IMR-90 (cell line): Measurements from ENCODE around the gene AGPAT3. TPM values are rescaled to one million over a fixed set of nuclear protein-coding genes. Genes with fewer than 3 reads are reported as not detected.

Experiments
- ATAC-seq: fragments of 200-7000 bp; cut with Tn5 transposase; 2 replicates; pipeline ENCODE4 v1.9.1; 2020; ENCODE audit warnings: low read depth, mild to moderate bottlenecking, moderate library complexity
- BruUV-seq: library from RNA; stranded (reverse); fragments of 400-500 nt; replicated peaks from 2 replicates; lab custom pipeline; 2021; lab: Mats Ljungman, UMichigan
- CTCF ChIA-PET: fragments of 300-600 bp; formaldehyde crosslinking; extraction: SDS; loops from one replicate; lab custom pipeline; 2021; ENCODE audit warnings: antibody characterized with exemption; lab: Yijun Ruan, JAX
- POLR2A ChIA-PET: fragments of 300-600 bp; sonication (Branson Sonifier 250); formaldehyde crosslinking; loops from one replicate; lab custom pipeline; 2022; ENCODE audit warnings: antibody characterized with exemption; ENCODE audit not compliant: unreplicated experiment; lab: Charles Lee
- DNase-seq: peaks from one replicate; pipeline ENCODE4 v3.0.0; 2013
- H2AFZ ChIP-seq: replicated peaks from 2 replicates; pipeline ENCODE3; 2013; ENCODE audit warnings: low read length, mild to moderate bottlenecking; ENCODE audit not compliant: poor library complexity
- H2AK5ac ChIP-seq: 2 replicates; pipeline ENCODE4 v1.6.1; 2013; ENCODE audit warnings: low read depth, low read length, inconsistent platforms
- H2AK9ac ChIP-seq: replicated peaks from 2 replicates; pipeline ENCODE3; 2013; ENCODE audit warnings: mild to moderate bottlenecking, low read depth, low read length, moderate library complexity; ENCODE audit not compliant: poor library complexity
- H2BK120ac ChIP-seq: 2 replicates; pipeline ENCODE4 v1.6.1; 2013; ENCODE audit warnings: low read depth, low read length, inconsistent platforms
- H2BK15ac ChIP-seq: 3 replicates; pipeline ENCODE4 v1.6.1; 2013; ENCODE audit warnings: low read depth, low read length, inconsistent platforms
- H2BK20ac ChIP-seq: 2 replicates; pipeline ENCODE4 v1.6.1; 2013; ENCODE audit warnings: low read depth, mild to moderate bottlenecking, inconsistent platforms, low read length, moderate library complexity
- H2BK5ac ChIP-seq: 2 replicates; pipeline ENCODE4 v1.6.1; 2013; ENCODE audit warnings: mild to moderate bottlenecking, low read depth, low read length, inconsistent platforms; ENCODE audit not compliant: poor library complexity, severe bottlenecking
- H3K14ac ChIP-seq: replicated peaks from 2 replicates; pipeline ENCODE4 v1.6.1; 2013; ENCODE audit warnings: low read depth, low read length, inconsistent platforms
- H3K18ac ChIP-seq: 2 replicates; pipeline ENCODE4 v1.6.1; 2013; ENCODE audit warnings: low read depth, low read length, control low read depth
- H3K23ac ChIP-seq: 2 replicates; pipeline ENCODE4 v1.6.1; 2013; ENCODE audit warnings: low read depth, low read length, inconsistent platforms
- H3K27ac ChIP-seq: 2 replicates; pipeline ENCODE4 v1.5.1; 2013; ENCODE audit warnings: mild to moderate bottlenecking, control low read depth, low read length; ENCODE audit not compliant: insufficient read depth
- H3K27me3 ChIP-seq: 2 replicates; pipeline ENCODE4 v1.6.1; 2013; ENCODE audit warnings: low read length; ENCODE audit not compliant: control insufficient read depth, insufficient read depth
- H3K36me3 ChIP-seq: 2 replicates; pipeline ENCODE4 v1.6.1; 2013; ENCODE audit warnings: low read length, mixed read lengths; ENCODE audit not compliant: control insufficient read depth, insufficient read depth
- H3K4ac ChIP-seq: 2 replicates; pipeline ENCODE4 v1.6.1; 2013; ENCODE audit warnings: low read depth, low read length, inconsistent platforms
- H3K4me1 ChIP-seq: 2 replicates; pipeline ENCODE4 v1.6.1; 2013; ENCODE audit warnings: low read length, mixed read lengths; ENCODE audit not compliant: control insufficient read depth, insufficient read depth
- H3K4me2 ChIP-seq: 2 replicates; pipeline ENCODE4 v1.6.1; 2013; ENCODE audit warnings: low read depth, mild to moderate bottlenecking, control low read depth, low read length, moderate library complexity
- H3K4me3 ChIP-seq: 2 replicates; pipeline ENCODE4 v1.5.1; 2013; ENCODE audit warnings: low read depth, mild to moderate bottlenecking, control low read depth, low read length, moderate library complexity; ENCODE audit not compliant: insufficient read depth
- H3K56ac ChIP-seq: 2 replicates; pipeline ENCODE4 v1.6.1; 2013; ENCODE audit warnings: low read length, inconsistent platforms; ENCODE audit not compliant: insufficient read depth; ENCODE audit errors: extremely low read depth
- H3K79me1 ChIP-seq, 2 experiments: 2 replicates each; pipeline ENCODE4 v1.6.1; 2013; ENCODE audit warnings: low read length in 2 of 2, inconsistent platforms in 1 of 2, low read depth in 1 of 2
- H3K9ac ChIP-seq: 2 replicates; pipeline ENCODE4 v1.6.1; 2013; ENCODE audit warnings: low read depth, low read length, control low read depth
- H3K9me1 ChIP-seq: 2 replicates; pipeline ENCODE4 v1.6.1; 2013; ENCODE audit warnings: low read length, inconsistent platforms; ENCODE audit not compliant: insufficient read depth
- H3K9me3 ChIP-seq: 2 replicates; pipeline ENCODE4 v1.6.1; 2013; ENCODE audit warnings: low read length; ENCODE audit not compliant: control insufficient read depth, insufficient read depth
- H4K20me1 ChIP-seq: 2 replicates; pipeline ENCODE4 v1.6.1; 2013; ENCODE audit warnings: low read length, inconsistent platforms; ENCODE audit not compliant: insufficient read depth
- H4K5ac ChIP-seq: 2 replicates; pipeline ENCODE4 v1.6.1; 2013; ENCODE audit warnings: mild to moderate bottlenecking, low read depth, low read length, control low read depth
- H4K8ac ChIP-seq, 2 experiments: 2 replicates each; pipeline ENCODE4 v1.6.1; 2013; ENCODE audit warnings: low read depth in 2 of 2, low read length in 2 of 2, control low read depth in 1 of 2, inconsistent platforms in 1 of 2
- H4K91ac ChIP-seq: 2 replicates; pipeline ENCODE4 v1.6.1; 2013; ENCODE audit warnings: low read depth, low read length, inconsistent platforms; ENCODE audit not compliant: insufficient read depth
- BHLHE40 ChIP-seq: fragments of 150-350 bp; IDR thresholded peaks from 2 replicates; pipeline ENCODE4 v1.6.1; 2016; ENCODE audit warnings: mild to moderate bottlenecking, low read depth, low read length
- CEBPB ChIP-seq: IDR thresholded peaks from 2 replicates; pipeline ENCODE4 v1.6.1; 2012; ENCODE audit warnings: low read depth, low read length, improper control_type of control experiment
- CHD1 ChIP-seq: IDR thresholded peaks from 2 replicates; pipeline ENCODE4 v1.6.1; 2012; ENCODE audit warnings: low read depth, low read length, improper control_type of control experiment
- FOS ChIP-seq: fragments of 150-350 bp; IDR thresholded peaks from 2 replicates; pipeline ENCODE4 v1.6.1; 2016; ENCODE audit warnings: low read depth, low read length
- MXI1 ChIP-seq: IDR thresholded peaks from 2 replicates; pipeline ENCODE4 v1.6.1; 2012; ENCODE audit warnings: low read depth, mild to moderate bottlenecking, low read length, moderate library complexity, borderline replicate concordance
- NFE2L2 ChIP-seq: fragments of 150-350 bp; IDR thresholded peaks from 2 replicates; pipeline ENCODE4 v1.6.1; 2016; ENCODE audit warnings: low read depth, mild to moderate bottlenecking, low read length
- POLR2A ChIP-seq: IDR thresholded peaks from 2 replicates; pipeline ENCODE4 v1.6.1; 2012; ENCODE audit warnings: mild to moderate bottlenecking, low read depth, low read length
- RAD21 ChIP-seq: IDR thresholded peaks from 2 replicates; pipeline ENCODE4 v1.6.1; 2012; ENCODE audit warnings: low read length, improper control_type of control experiment
- RCOR1 ChIP-seq: IDR thresholded peaks from 2 replicates; pipeline ENCODE4 v1.6.1; 2012; ENCODE audit warnings: mild to moderate bottlenecking, low read length, improper control_type of control experiment; ENCODE audit not compliant: insufficient replicate concordance
- RFX5 ChIP-seq: IDR thresholded peaks from 2 replicates; pipeline ENCODE4 v1.8.0; 2012; ENCODE audit warnings: low read depth, mild to moderate bottlenecking, low read length, moderate library complexity
- WGBS, 2 experiments: methylation state at CpG; one replicate each; pipeline versions ENCODE4 v1.1.5 to v1.1.7; 2013; ENCODE audit warnings: missing lambda C conversion rate in 2 of 2; ENCODE audit not compliant: insufficient read length in 1 of 2; ENCODE audit errors: extremely low coverage in 2 of 2; 5-methylcytosine and 5-hydroxymethylcytosine counted together
- dilution Hi-C: fragments of 300-500 bp; cut with HindIII; formaldehyde crosslinking; loops from one replicate; pipeline ENCODE4 v1.14.3; 2018; ENCODE audit warnings: low sequenced_read_pairs; ENCODE audit not compliant: unreplicated experiment
- in situ Hi-C: fragments of 300-500 bp; cut with MboI; formaldehyde crosslinking; loops from 3 replicates; pipeline ENCODE4 v1.14.3; 2019; ENCODE audit warnings: low sequenced_read_pairs, inconsistent platforms, mixed read lengths
- intact Hi-C: fragments of 100-400 bp; cut with micrococcal nuclease; formaldehyde crosslinking; loops from 2 replicates; pipeline ENCODE4 v1.10.0; 2022
- polyA plus RNA-seq, 3 experiments: library from polyadenylated mRNA; depleted of rRNA; stranded (reverse); fragments of >200 nt; gene quantifications; 2 replicates each; pipeline ENCODE4 v1.2.3, GENCODE V29; 2012; ENCODE audit warnings: low replicate concordance in 1 of 3
- total RNA-seq: library from RNA; depleted of rRNA; stranded (reverse); fragments of >200 nt; gene quantifications from 2 replicates; pipeline ENCODE4 v1.2.3, GENCODE V29; 2012
- TF ChIP-seq, protein P1 (sequence below): fragments of 150-350 bp; IDR thresholded peaks from 2 replicates; pipeline ENCODE4 v1.6.1; 2017; ENCODE audit warnings: mild to moderate bottlenecking, antibody characterized with exemption, low read length, low read depth
- TF ChIP-seq, protein P2 (sequence below): fragments of 150-350 bp; IDR thresholded peaks from 2 replicates; pipeline ENCODE4 v1.6.1; 2016; ENCODE audit warnings: low read depth, mild to moderate bottlenecking, low read length, moderate library complexity, borderline replicate concordance

Gene AGPAT3
- total and polyA plus RNA-seq, 2 of the 4 experiments (the other 2 are of a cell fraction): 27.1 to 38.7 TPM

DNA sequence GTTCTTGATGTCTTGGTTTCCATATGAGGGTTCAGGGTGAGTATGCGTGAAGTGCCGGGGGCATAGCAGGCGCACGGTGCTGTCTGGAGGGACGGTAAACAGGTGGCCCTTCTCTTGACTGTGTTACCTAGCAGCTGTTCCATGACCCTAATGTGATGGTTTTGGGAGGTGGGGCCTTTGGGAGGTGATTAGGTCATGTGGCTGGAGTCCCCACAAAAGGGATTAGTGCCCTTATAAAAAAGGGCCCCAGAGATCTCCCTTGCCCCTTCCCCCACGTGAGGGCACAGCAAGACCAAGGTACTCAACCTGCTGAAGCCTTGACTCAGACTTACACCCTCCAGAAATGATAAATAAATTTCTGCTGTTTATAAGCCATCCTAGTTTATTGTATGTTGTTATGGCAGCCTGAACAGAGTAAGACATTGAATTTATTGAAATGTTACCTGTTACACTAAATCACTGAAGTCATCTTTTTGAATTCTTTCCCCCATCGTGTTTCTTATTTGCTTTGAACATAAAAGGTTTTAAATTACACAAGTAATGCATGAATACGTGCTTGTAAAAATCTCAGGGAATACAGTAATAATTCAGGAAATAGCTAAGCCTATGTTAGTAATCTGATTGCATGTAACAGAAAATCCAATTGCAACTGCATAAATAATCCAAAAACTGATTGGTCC lies 162.7 kb downstream of the AGPAT3 start:
- H3K9me1 ChIP-seq: peaks cover 33% of the 10 kb centered on the region
- H4K8ac ChIP-seq: no peak overlapping the region
- DNase-seq: no peak
- H3K56ac ChIP-seq: no peak overlapping the region
- no peak overlapping the region for H3K4ac ChIP-seq
- no peak overlapping the region for H3K14ac ChIP-seq
- H4K91ac ChIP-seq: no peak overlapping the region
- H2AK5ac ChIP-seq: no peak overlapping the region
- peaks cover 74% of the 10 kb centered on the region for H4K20me1 ChIP-seq
- no peaks in the 10 kb centered on the region for H3K27me3 ChIP-seq
- H3K18ac ChIP-seq: no peak overlapping the region
- intact Hi-C loops (no loop called here), in situ Hi-C loops (no loop called here), dilution Hi-C loops (no loop called here)
- H3K36me3 ChIP-seq: peaks cover 2% of the 10 kb centered on the region
- peaks cover 36 to 83% of the 10 kb centered on the region in 2 experiments for H3K79me1 ChIP-seq
- no peak overlapping the region for H3K23ac ChIP-seq
- no peak overlapping the region for H2BK15ac ChIP-seq
- TF ChIP-seq, protein P1, sequence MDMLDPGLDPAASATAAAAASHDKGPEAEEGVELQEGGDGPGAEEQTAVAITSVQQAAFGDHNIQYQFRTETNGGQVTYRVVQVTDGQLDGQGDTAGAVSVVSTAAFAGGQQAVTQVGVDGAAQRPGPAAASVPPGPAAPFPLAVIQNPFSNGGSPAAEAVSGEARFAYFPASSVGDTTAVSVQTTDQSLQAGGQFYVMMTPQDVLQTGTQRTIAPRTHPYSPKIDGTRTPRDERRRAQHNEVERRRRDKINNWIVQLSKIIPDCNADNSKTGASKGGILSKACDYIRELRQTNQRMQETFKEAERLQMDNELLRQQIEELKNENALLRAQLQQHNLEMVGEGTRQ: no peak
- TF ChIP-seq MXI1: no peak
- no peak for TF ChIP-seq RAD21
- TF ChIP-seq CEBPB: no peak
- TF ChIP-seq RFX5: no peak
- no peak for TF ChIP-seq POLR2A
- no peak for TF ChIP-seq BHLHE40
- no peak for TF ChIP-seq CHD1
- no peak for TF ChIP-seq RCOR1
- no peak for TF ChIP-seq NFE2L2
- TF ChIP-seq, protein P2, sequence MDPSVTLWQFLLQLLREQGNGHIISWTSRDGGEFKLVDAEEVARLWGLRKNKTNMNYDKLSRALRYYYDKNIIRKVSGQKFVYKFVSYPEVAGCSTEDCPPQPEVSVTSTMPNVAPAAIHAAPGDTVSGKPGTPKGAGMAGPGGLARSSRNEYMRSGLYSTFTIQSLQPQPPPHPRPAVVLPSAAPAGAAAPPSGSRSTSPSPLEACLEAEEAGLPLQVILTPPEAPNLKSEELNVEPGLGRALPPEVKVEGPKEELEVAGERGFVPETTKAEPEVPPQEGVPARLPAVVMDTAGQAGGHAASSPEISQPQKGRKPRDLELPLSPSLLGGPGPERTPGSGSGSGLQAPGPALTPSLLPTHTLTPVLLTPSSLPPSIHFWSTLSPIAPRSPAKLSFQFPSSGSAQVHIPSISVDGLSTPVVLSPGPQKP: no peak
- TF ChIP-seq FOS: no peak
- BruUV-seq: no TSS peak
- peaks cover 14% of the 10 kb centered on the region for H3K4me1 ChIP-seq
- H2AFZ ChIP-seq: no peak overlapping the region
- 91% methylated on average over 4 of the region's 8 CpGs; no CpG with 5 or more reads in 1 of the 2 experiments for WGBS, 2 experiments
- H2BK5ac ChIP-seq: no peak overlapping the region
- H2AK9ac ChIP-seq: no peak overlapping the region
- no peak overlapping the region for H3K4me3 ChIP-seq
- CTCF ChIA-PET: no interaction called here
- H3K4me2 ChIP-seq: no peak overlapping the region
- no peak overlapping the region for H3K9ac ChIP-seq
- POLR2A ChIA-PET: no interaction called here
- H2BK20ac ChIP-seq: no peak overlapping the region
- no peak overlapping the region for H2BK120ac ChIP-seq
- no peak for ATAC-seq
- H3K27ac ChIP-seq: no peak overlapping the region
- no peak overlapping the region for H4K5ac ChIP-seq
- H3K9me3 ChIP-seq: no peaks in the 10 kb centered on the region
